ENCODE data around the gene CCSER1. TPM values are rescaled to one million over a fixed set of nuclear protein-coding genes. Genes with fewer than 3 reads are reported as not detected.

CCSER1 gene
- total and polyA plus RNA-seq, 2 experiments from 2014 or later = 2.9 to 3.4 TPM

DNA sequence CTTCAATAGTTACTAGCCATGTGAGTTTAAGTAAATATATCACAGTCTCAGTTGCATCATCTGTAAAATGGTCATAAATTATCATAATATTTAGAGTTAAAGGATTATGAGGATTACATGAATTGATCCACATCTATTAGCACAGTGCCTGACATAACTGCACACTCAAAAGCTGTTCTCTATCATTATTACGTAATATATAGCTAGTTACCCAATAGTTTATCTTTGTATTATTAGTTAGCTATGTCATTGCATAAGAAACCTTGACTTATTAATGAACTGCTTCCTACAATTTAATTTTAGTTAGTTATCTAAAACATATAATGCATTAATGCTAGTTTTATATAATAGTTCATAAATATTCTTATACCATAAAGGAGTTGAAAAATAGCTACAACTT lies 1099.7 kb downstream of the CCSER1 start (continued):
- TF ChIP-seq, protein P1, sequence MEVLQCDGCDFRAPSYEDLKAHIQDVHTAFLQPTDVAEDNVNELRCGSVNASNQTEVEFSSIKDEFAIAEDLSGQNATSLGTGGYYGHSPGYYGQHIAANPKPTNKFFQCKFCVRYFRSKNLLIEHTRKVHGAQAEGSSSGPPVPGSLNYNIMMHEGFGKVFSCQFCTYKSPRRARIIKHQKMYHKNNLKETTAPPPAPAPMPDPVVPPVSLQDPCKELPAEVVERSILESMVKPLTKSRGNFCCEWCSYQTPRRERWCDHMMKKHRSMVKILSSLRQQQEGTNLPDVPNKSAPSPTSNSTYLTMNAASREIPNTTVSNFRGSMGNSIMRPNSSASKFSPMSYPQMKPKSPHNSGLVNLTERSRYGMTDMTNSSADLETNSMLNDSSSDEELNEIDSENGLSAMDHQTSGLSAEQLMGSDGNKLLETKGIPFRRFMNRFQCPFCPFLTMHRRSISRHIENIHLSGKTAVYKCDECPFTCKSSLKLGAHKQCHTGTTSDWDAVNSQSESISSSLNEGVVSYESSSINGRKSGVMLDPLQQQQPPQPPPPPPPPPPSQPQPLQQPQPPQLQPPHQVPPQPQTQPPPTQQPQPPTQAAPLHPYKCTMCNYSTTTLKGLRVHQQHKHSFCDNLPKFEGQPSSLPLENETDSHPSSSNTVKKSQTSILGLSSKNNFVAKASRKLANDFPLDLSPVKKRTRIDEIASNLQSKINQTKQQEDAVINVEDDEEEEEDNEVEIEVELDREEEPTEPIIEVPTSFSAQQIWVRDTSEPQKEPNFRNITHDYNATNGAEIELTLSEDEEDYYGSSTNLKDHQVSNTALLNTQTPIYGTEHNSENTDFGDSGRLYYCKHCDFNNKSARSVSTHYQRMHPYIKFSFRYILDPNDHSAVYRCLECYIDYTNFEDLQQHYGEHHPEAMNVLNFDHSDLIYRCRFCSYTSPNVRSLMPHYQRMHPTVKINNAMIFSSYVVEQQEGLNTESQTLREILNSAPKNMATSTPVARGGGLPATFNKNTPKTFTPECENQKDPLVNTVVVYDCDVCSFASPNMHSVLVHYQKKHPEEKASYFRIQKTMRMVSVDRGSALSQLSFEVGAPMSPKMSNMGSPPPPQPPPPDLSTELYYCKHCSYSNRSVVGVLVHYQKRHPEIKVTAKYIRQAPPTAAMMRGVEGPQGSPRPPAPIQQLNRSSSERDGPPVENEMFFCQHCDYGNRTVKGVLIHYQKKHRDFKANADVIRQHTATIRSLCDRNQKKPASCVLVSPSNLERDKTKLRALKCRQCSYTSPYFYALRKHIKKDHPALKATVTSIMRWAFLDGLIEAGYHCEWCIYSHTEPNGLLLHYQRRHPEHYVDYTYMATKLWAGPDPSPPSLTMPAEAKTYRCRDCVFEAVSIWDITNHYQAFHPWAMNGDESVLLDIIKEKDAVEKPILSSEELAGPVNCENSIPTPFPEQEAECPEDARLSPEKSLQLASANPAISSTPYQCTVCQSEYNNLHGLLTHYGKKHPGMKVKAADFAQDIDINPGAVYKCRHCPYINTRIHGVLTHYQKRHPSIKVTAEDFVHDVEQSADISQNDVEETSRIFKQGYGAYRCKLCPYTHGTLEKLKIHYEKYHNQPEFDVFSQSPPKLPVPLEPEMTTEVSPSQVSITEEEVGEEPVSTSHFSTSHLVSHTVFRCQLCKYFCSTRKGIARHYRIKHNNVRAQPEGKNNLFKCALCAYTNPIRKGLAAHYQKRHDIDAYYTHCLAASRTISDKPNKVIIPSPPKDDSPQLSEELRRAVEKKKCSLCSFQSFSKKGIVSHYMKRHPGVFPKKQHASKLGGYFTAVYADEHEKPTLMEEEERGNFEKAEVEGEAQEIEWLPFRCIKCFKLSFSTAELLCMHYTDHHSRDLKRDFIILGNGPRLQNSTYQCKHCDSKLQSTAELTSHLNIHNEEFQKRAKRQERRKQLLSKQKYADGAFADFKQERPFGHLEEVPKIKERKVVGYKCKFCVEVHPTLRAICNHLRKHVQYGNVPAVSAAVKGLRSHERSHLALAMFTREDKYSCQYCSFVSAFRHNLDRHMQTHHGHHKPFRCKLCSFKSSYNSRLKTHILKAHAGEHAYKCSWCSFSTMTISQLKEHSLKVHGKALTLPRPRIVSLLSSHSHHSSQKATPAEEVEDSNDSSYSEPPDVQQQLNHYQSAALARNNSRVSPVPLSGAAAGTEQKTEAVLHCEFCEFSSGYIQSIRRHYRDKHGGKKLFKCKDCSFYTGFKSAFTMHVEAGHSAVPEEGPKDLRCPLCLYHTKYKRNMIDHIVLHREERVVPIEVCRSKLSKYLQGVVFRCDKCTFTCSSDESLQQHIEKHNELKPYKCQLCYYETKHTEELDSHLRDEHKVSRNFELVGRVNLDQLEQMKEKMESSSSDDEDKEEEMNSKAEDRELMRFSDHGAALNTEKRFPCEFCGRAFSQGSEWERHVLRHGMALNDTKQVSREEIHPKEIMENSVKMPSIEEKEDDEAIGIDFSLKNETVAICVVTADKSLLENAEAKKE (CRISPR knock-in tag; IDR thresholded peaks at IDR 0.05) = no peak
- TF ChIP-seq NANOG (IDR thresholded peaks at IDR 0.05; ENCODE audit: borderline replicate concordance) (no peak), EZH2phosphoT487 (IDR thresholded peaks at IDR 0.05; ENCODE audit: unreplicated experiment) (no peak), ZNF114 (CRISPR knock-in tag; IDR thresholded peaks at IDR 0.05) (no peak), ZNF331 (CRISPR knock-in tag; IDR thresholded peaks at IDR 0.05; ENCODE audit: low read depth) (no peak)

DNA sequence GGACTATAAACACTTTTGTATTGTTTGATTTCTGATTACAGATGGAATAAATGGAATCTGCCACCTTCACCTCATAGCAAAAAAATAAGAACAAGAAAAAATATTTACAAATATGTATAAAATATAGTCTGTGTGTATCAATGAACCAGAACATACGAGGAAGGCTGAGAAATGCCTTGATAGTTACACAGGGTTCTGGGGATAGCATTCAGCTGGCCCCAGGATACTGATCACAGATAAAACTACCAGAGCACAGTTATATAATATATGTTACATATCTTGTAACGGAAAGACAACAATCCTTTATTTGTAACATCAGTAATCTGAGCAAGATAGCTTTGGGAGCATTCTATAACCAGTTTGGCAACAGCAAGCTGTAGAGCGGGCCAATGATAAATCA lies 1101.5 kb downstream of the CCSER1 start:
- no peaks in the 10 kb centered on the region for H3K79me2 ChIP-seq (replicated peaks; ENCODE audit: insufficient read depth)
- no peaks in the 10 kb centered on the region for H3K4me1 ChIP-seq (ENCODE audit: insufficient read depth)
- no peak overlapping the region for H3K4me3 ChIP-seq
- H3K36me3 ChIP-seq (ENCODE audit: insufficient read depth) = no peaks in the 10 kb centered on the region
- DNase-seq (ENCODE audit: low spot score) (no peak), ATAC-seq (no peak)
- no peak overlapping the region for H3K27ac ChIP-seq (ENCODE audit: low read depth)
- H3K9me2 ChIP-seq (ENCODE audit: insufficient read depth) = no peaks in the 10 kb centered on the region
- H3K27me3 Mint-ChIP-seq (ENCODE audit: insufficient read depth, low read depth, poor library complexity) = no peaks in the 10 kb centered on the region
- no peaks in the 10 kb centered on the region for H4K20me1 ChIP-seq (replicated peaks; ENCODE audit: insufficient read depth)
- H3K36me3 Mint-ChIP-seq (ENCODE audit: low read depth) = no peaks in the 10 kb centered on the region
- H3K4me1 Mint-ChIP-seq = peaks cover 11% of the 10 kb centered on the region
- H3F3A ChIP-seq (replicated peaks; ENCODE audit: low read depth) = no peaks in the 10 kb centered on the region
- no peak overlapping the region for H2AFZ ChIP-seq
- no peak overlapping the region for H3K27ac Mint-ChIP-seq
- H3K27me3 ChIP-seq (ENCODE audit: insufficient read depth) = no peaks in the 10 kb centered on the region
- no peak overlapping the region for H3K4me3 Mint-ChIP-seq
- no peak overlapping the region for H3K4me2 ChIP-seq
- H3K9me3 Mint-ChIP-seq = no peaks in the 10 kb centered on the region
- no peak for TF ChIP-seq EZH2phosphoT487 (IDR thresholded peaks at IDR 0.05; ENCODE audit: unreplicated experiment)
- TF ChIP-seq JUNB (IDR thresholded peaks at IDR 0.05; ENCODE audit: unreplicated experiment) = no peak
- no peak for TF ChIP-seq EZH2 (IDR thresholded peaks at IDR 0.05; ENCODE audit: low read depth, unreplicated experiment)
- TF ChIP-seq POLR2AphosphoS5 (IDR thresholded peaks at IDR 0.05; ENCODE audit: low read depth) = no peak
- TF ChIP-seq, protein P2, sequence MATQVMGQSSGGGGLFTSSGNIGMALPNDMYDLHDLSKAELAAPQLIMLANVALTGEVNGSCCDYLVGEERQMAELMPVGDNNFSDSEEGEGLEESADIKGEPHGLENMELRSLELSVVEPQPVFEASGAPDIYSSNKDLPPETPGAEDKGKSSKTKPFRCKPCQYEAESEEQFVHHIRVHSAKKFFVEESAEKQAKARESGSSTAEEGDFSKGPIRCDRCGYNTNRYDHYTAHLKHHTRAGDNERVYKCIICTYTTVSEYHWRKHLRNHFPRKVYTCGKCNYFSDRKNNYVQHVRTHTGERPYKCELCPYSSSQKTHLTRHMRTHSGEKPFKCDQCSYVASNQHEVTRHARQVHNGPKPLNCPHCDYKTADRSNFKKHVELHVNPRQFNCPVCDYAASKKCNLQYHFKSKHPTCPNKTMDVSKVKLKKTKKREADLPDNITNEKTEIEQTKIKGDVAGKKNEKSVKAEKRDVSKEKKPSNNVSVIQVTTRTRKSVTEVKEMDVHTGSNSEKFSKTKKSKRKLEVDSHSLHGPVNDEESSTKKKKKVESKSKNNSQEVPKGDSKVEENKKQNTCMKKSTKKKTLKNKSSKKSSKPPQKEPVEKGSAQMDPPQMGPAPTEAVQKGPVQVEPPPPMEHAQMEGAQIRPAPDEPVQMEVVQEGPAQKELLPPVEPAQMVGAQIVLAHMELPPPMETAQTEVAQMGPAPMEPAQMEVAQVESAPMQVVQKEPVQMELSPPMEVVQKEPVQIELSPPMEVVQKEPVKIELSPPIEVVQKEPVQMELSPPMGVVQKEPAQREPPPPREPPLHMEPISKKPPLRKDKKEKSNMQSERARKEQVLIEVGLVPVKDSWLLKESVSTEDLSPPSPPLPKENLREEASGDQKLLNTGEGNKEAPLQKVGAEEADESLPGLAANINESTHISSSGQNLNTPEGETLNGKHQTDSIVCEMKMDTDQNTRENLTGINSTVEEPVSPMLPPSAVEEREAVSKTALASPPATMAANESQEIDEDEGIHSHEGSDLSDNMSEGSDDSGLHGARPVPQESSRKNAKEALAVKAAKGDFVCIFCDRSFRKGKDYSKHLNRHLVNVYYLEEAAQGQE (IDR thresholded peaks at IDR 0.05; ENCODE audit: unreplicated experiment) = no peak
- no peak for TF ChIP-seq STAT1 (IDR thresholded peaks at IDR 0.05; ENCODE audit: unreplicated experiment)
- TF ChIP-seq ZNF114 (CRISPR knock-in tag; IDR thresholded peaks at IDR 0.05) = no peak
- TF ChIP-seq, protein P3, sequence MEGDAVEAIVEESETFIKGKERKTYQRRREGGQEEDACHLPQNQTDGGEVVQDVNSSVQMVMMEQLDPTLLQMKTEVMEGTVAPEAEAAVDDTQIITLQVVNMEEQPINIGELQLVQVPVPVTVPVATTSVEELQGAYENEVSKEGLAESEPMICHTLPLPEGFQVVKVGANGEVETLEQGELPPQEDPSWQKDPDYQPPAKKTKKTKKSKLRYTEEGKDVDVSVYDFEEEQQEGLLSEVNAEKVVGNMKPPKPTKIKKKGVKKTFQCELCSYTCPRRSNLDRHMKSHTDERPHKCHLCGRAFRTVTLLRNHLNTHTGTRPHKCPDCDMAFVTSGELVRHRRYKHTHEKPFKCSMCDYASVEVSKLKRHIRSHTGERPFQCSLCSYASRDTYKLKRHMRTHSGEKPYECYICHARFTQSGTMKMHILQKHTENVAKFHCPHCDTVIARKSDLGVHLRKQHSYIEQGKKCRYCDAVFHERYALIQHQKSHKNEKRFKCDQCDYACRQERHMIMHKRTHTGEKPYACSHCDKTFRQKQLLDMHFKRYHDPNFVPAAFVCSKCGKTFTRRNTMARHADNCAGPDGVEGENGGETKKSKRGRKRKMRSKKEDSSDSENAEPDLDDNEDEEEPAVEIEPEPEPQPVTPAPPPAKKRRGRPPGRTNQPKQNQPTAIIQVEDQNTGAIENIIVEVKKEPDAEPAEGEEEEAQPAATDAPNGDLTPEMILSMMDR (conservative IDR thresholded peaks at IDR 0.05; ENCODE audit: low read depth in 2 of 2) = no peak
- TF ChIP-seq NANOG (IDR thresholded peaks at IDR 0.05; ENCODE audit: borderline replicate concordance) = no peak
- TF ChIP-seq, protein P4, sequence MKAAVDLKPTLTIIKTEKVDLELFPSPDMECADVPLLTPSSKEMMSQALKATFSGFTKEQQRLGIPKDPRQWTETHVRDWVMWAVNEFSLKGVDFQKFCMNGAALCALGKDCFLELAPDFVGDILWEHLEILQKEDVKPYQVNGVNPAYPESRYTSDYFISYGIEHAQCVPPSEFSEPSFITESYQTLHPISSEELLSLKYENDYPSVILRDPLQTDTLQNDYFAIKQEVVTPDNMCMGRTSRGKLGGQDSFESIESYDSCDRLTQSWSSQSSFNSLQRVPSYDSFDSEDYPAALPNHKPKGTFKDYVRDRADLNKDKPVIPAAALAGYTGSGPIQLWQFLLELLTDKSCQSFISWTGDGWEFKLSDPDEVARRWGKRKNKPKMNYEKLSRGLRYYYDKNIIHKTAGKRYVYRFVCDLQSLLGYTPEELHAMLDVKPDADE (IDR thresholded peaks at IDR 0.05) = no peak
- no peak for TF ChIP-seq CREB1 (CRISPR knock-in tag; IDR thresholded peaks at IDR 0.05; ENCODE audit: low read depth)
